Central memory CD8-positive, alpha-beta T cell (primary cell): Measurements from ENCODE around the gene CCDC57.
A peak's percentile ranks its signal among the peaks of the same experiment; 100 is the strongest.
"Not testable (repeated sequence)": the region's sequence is repeated elsewhere in the genome, so short reads cannot be mapped to it uniquely, and the experiment has no call there.

Experiments used
- ATAC-seq: fragments of 150-1000 bp; cut with Tn5 transposase; replicated peaks from 2 replicates; pipeline ENCODE4 v1.10.0; 2022; ENCODE audit warnings: mild to moderate bottlenecking, moderate FRiP score, moderate number of reproducible peaks; ENCODE audit not compliant: poor library complexity, severe bottlenecking; ENCODE audit errors: extremely low read depth
- DNase-seq, 2 donors: peaks; one replicate each; pipeline ENCODE4 v3.0.0; 2021; ENCODE audit warnings: low spot score in 2 of 2
- H3K27ac Mint-ChIP-seq: one replicate; pipeline ENCODE4 v1.8.0; 2022; ENCODE audit warnings: low read depth, mild to moderate bottlenecking, moderate library complexity, mixed read lengths
- H3K27me3 Mint-ChIP-seq: one replicate; pipeline ENCODE4 v1.8.0; 2022; ENCODE audit warnings: mixed read lengths
- H3K36me3 Mint-ChIP-seq: one replicate; pipeline ENCODE4 v1.8.0; 2022; ENCODE audit warnings: mild to moderate bottlenecking, moderate library complexity, mixed read lengths; ENCODE audit not compliant: insufficient read depth
- H3K4me1 Mint-ChIP-seq: one replicate; pipeline ENCODE4 v1.8.0; 2022; ENCODE audit warnings: mixed read lengths
- H3K4me3 Mint-ChIP-seq: one replicate; pipeline ENCODE4 v1.8.0; 2022; ENCODE audit warnings: mild to moderate bottlenecking, moderate library complexity, mixed read lengths
- H3K9me3 Mint-ChIP-seq: one replicate; pipeline ENCODE4 v1.8.0; 2022; ENCODE audit warnings: mixed read lengths

Gene CCDC57

GRCh38 chr17:82212331-82213250 lies at the start of gene CCDC57:
Gene CCDC57, minus strand, starts transcription at chr17:82212842. Its CDS starts 10,898 bp downstream, at chr17:82201944.
- ATAC-seq: peak; percentile 38
- no peak for DNase-seq
- peak within 1 kb of the TSS; percentile 82 for H3K27ac Mint-ChIP-seq
- H3K36me3 Mint-ChIP-seq: peaks cover 5% of the 10 kb centered on the region
- H3K4me3 Mint-ChIP-seq: peak within 1 kb of the TSS; percentile 79
- peaks cover 38% of the 10 kb centered on the region for H3K4me1 Mint-ChIP-seq
- H3K27me3 Mint-ChIP-seq: no peaks in the 10 kb centered on the region
- H3K9me3 Mint-ChIP-seq: no peaks in the 10 kb centered on the region

GRCh38 chr17:82262344-82262743 lies 49.7 kb upstream of the CCDC57 start:
- H3K4me1 Mint-ChIP-seq: peaks cover 45% of the 10 kb centered on the region
- ATAC-seq (no peak), DNase-seq (no peak)
- H3K36me3 Mint-ChIP-seq: peaks cover 76% of the 10 kb centered on the region
- H3K27me3 Mint-ChIP-seq: no peaks in the 10 kb centered on the region
- no peak overlapping the region for H3K4me3 Mint-ChIP-seq
- no peaks in the 10 kb centered on the region for H3K9me3 Mint-ChIP-seq
- H3K27ac Mint-ChIP-seq: no peak overlapping the region

DNA sequence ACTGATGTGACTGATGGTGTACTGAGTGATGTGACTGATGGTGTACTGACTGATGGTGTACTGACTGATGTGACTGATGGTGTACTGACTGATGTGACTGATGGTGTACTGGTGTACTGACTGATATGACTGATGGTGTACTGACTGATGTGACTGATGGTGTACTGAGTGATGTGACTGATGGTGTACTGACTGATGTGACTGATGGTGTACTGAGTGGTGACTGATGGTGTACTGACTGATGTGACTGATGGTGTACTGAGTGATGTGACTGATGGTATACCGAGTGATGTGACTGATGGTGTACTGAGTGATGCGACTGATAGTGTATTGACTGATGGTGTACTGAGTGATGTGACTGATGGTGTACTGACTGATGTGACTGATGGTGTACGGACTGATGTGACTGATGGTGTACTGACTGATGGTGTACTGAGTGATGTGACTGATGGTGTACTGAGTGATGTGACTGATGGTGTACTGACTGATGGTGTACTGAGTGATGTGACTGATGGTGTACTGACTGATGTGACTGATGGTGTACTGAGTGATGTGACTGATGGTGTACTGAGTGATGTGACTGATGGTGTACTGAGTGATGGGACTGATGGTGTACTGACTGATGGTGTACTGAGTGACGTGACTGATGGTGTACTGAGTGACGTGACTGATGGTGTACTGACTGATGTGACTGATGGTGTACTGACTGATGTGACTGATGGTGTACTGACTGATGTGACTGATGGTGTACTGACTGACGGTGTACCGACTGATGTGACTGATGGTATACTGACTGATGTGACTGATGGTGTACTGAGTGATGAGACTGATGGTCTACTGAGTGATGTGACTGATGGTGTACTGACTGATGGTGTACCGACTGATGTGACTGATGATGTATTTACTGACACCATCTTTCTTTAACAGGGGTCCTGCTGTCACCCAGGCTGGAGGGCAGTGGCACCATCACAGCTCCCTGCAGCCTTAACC lies 47.6 kb upstream of the CCDC57 start:
- Mint-ChIP-seq H3K36me3 (peaks cover 82% of the 10 kb centered on the region), H3K27ac (peak overlapping the region; percentile 22), H3K4me1 (peaks cover 46% of the 10 kb centered on the region)
- not testable (repeated sequence) for ATAC-seq, DNase-seq, H3K9me3 Mint-ChIP-seq, H3K4me3 Mint-ChIP-seq, H3K27me3 Mint-ChIP-seq

- H3K27ac Mint-ChIP-seq: peak overlapping the region; percentile 84
- no peaks in the 10 kb centered on the region for H3K9me3 Mint-ChIP-seq
- peak overlapping the region; percentile 2 for H3K4me3 Mint-ChIP-seq
- DNase-seq (no peak), ATAC-seq (no peak)
- H3K4me1 Mint-ChIP-seq: peaks cover 46% of the 10 kb centered on the region
- peaks cover 69% of the 10 kb centered on the region for H3K36me3 Mint-ChIP-seq
- no peaks in the 10 kb centered on the region for H3K27me3 Mint-ChIP-seq
Measured at GRCh38 chr17:82258555-82258954, 45.9 kb upstream of the CCDC57 start.

- Mint-ChIP-seq H3K4me3 (peak overlapping the region; percentile 29), H3K27me3 (no peaks in the 10 kb centered on the region), H3K4me1 (peaks cover 46% of the 10 kb centered on the region), H3K27ac (peak overlapping the region; percentile 99), H3K9me3 (no peaks in the 10 kb centered on the region), H3K36me3 (peaks cover 71% of the 10 kb centered on the region)
- ATAC-seq (peak; percentile 100), DNase-seq (peak; percentile 52 to 82)
Measured at GRCh38 chr17:82257473-82257872, 44.8 kb upstream of the CCDC57 start.

DNA sequence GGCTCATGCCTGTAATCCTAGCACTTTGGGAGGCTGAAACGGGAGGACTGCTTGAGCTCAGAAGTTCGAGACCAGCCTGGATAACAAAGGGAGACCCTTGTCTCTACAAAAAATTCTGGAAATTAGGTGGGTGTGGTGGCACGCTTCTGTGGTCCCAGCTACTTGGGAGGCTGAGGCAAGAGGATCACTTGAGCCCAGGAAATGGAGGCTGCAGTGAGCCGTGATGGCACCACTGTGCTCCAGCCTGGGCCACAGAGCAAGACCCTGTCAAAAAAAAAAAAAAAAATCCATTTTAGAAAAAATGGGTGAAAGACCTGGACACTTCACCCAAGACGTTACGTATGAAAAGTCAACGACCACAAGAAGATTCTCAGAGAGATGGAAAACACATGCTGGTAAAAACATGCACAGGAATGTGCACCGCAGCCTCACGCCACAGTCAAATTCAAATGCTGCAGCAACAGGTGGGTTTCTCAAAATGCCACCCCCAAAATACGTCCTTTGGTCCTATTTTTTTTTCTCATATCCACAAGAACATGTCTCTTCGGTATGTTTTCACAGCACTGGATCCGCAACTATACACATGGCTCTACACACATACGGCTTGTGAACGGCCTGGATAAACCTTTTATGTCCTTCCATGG lies 43.7 kb upstream of the CCDC57 start:
- Mint-ChIP-seq H3K4me3 (no peak overlapping the region), H3K9me3 (no peaks in the 10 kb centered on the region), H3K27ac (peak overlapping the region; percentile 99)

DNA sequence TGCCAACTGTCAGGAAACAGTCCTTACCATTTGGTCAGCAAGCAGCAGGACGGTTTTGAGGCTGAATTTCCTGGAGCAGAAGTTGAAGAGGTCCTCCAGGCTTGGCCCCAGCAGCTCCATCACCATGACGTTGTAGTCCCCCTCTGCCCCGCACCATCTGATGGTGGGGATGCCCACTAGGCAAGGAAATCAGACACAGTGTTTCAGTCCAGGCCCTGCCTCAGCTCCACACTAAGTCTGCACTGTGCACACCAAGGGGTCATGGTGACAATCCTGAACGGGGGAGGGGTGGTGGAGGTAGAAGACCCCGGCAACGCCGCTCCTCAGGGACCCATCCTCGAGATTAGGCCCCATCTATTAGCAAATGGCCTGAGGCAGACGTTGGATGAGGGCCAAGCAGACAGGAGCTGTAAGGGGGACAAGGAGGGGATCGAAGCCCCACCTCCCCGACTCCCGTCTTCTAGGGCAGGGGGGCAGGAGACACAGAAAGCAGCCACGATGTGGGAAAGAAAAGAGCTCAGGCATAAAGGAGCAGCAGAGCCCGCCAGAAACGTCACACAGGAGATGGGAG lies 42.8 kb upstream of the CCDC57 start:
- Mint-ChIP-seq H3K4me3 (no peak overlapping the region), H3K27me3 (no peaks in the 10 kb centered on the region), H3K27ac (peak overlapping the region; percentile 99), H3K9me3 (no peaks in the 10 kb centered on the region), H3K4me1 (peaks cover 36% of the 10 kb centered on the region), H3K36me3 (peaks cover 71% of the 10 kb centered on the region)
- DNase-seq (no peak), ATAC-seq (no peak)

More for the DNA sequence above, 43.7 kb upstream of the CCDC57 start:
- no peak for DNase-seq
- no peak for ATAC-seq
- peaks cover 71% of the 10 kb centered on the region for H3K36me3 Mint-ChIP-seq
- H3K27me3 Mint-ChIP-seq: no peaks in the 10 kb centered on the region
- peaks cover 36% of the 10 kb centered on the region for H3K4me1 Mint-ChIP-seq

DNA sequence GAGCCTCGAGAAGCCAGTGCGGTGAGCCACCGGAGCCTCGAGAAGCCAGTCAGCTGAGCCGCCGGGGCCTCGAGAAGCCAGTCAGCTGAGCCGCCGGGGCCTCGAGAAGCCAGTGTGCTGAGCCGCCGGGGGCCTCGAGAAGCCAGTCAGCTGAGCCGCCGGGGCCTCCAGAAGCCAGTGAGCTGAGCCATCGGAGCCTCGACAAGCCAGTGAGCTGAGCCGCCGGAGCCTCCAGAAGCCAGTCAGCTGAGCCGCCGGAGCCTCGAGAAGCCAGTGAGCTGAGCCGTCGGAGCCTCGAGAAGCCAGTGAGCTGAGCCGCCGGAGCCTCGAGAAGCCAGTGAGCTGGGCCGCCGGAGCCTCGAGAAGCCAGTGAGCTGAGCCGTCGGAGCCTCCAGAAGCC lies 42.1 kb upstream of the CCDC57 start:
- H3K4me3 Mint-ChIP-seq, ATAC-seq, H3K9me3 Mint-ChIP-seq, H3K27ac Mint-ChIP-seq, DNase-seq, H3K27me3 Mint-ChIP-seq: not testable (repeated sequence)
- H3K4me1 Mint-ChIP-seq: peaks cover 31% of the 10 kb centered on the region
- H3K36me3 Mint-ChIP-seq: peaks cover 74% of the 10 kb centered on the region

- H3K36me3 Mint-ChIP-seq: peaks cover 74% of the 10 kb centered on the region
- not testable (repeated sequence) for DNase-seq, H3K9me3 Mint-ChIP-seq, ATAC-seq, H3K27me3 Mint-ChIP-seq, H3K27ac Mint-ChIP-seq, H3K4me3 Mint-ChIP-seq
- H3K4me1 Mint-ChIP-seq: peaks cover 26% of the 10 kb centered on the region
Measured at GRCh38 chr17:82254096-82254495, 41.5 kb upstream of the CCDC57 start.

DNA sequence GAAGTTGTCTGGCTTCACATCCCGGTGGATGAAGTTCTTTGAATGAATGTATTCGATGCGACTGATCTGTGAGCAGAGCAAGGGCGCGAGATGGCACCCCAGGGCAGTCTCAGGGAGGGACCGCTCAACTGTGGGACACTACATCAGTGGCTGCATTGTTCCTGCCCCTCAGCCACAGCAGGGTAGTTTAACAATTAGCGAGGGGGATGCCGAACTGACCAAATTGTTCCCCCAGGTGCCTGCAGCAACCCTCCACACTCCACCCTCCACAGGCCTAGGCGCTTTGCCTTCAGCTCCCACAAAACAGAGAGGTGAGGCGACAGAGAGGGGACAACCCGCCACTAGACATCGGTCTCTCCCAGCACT lies 40.5 kb upstream of the CCDC57 start:
- Mint-ChIP-seq H3K4me3 (no peak overlapping the region), H3K9me3 (no peaks in the 10 kb centered on the region), H3K4me1 (peaks cover 25% of the 10 kb centered on the region), H3K36me3 (peaks cover 73% of the 10 kb centered on the region), H3K27ac (peak overlapping the region; percentile 69), H3K27me3 (no peaks in the 10 kb centered on the region)
- ATAC-seq (no peak), DNase-seq (no peak)

DNA sequence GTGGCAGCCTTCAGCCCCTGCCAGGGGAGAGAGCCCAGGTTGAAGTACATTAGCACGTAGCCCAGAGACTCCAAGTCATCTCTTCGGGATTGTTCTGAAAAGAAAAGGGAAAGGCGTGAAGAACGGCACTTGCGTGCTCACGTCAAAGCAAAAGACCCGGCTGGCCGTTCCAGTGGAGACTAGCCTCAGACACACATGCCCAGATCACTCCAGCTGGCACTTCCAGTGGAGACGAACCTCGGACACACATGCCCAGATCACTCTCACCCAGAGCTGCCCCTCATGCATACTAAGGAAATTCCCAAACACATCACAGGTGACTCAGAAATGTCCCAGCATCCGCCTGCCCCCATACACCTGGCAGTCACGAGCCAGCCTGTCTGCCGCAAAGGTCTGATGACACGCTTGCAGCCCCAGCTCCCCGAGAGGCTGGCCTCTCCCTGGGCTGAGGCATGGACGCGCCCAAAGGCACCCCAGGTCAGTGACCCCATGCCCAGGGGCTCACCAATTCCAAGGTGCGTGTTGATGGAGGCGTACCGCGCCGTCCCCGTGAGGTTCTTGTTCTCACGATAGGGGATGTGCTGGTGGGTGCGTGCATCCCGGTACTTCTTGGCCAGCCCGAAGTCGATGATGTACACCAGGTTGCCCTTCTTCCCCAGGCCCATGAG lies 40.0 kb upstream of the CCDC57 start:
- Mint-ChIP-seq H3K4me3 (no peak overlapping the region), H3K4me1 (peaks cover 28% of the 10 kb centered on the region), H3K36me3 (peaks cover 74% of the 10 kb centered on the region), H3K27me3 (no peaks in the 10 kb centered on the region), H3K27ac (peak overlapping the region; percentile 69), H3K9me3 (no peaks in the 10 kb centered on the region)
- DNase-seq (no peak), ATAC-seq (no peak)
